ENCODE results near the gene MAPRE2.
A peak's percentile ranks its signal among the peaks of the same experiment; 100 is the strongest.

The MAPRE2 gene

DNA sequence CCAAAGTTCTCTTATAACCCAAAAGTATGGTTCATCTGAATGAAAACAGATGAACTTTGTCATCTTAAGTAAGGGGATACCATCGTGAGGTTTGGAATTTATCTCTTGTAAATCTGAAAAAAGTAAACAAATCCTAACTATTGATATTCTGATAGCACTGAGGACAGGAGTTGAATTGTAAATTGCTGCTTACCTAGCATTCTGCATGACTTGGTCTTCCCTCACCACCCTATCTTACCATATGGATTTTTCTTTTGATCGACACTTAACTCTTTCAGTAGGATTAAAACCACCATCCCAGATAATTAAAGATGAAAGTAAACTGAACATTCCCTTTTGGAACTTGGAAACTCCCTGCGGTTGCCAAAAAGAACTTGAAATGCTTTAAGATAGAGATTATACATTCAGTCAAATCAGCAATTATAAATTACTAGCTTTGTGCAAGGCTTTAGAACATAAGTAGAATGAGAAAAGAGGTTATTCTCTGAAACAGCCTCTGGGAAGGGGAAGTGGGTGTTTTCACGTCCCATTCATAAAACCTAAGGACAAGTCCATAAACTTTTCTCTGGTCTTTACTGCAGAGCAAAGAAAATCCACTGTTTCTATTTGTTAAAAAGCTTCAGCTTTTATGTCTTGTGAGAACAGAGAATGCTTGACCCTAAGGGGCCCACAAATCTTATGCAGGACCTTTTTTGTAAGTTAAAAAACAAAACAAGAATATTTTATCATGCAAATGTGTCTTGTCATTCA is 149.9 kb downstream of the MAPRE2 start:
- Histone ChIP-seq H3K27ac (ENCODE audit: low read length) (no peak overlapping the region), H3K36me3 (replicated peaks; ENCODE audit: insufficient read depth, low read length) (no peaks in the 10 kb centered on the region), H3K79me2 (ENCODE audit: low read length) (no peaks in the 10 kb centered on the region), H3K27me3 (replicated peaks; ENCODE audit: insufficient read depth, low read length) (no peaks in the 10 kb centered on the region), H3K9me2 (replicated peaks; ENCODE audit: insufficient read depth, low read length) (no peaks in the 10 kb centered on the region), H3K4me3 (ENCODE audit: low read length) (no peak overlapping the region), H3F3A (ENCODE audit: insufficient read depth, low read length) (no peaks in the 10 kb centered on the region), H3K4me2 (ENCODE audit: low read depth, low read length) (no peak overlapping the region), H4K20me1 (ENCODE audit: insufficient read depth, low read length) (no peaks in the 10 kb centered on the region), H3K9me3 (replicated peaks; ENCODE audit: insufficient read depth, low read length) (no peaks in the 10 kb centered on the region), H3K9ac (ENCODE audit: low read length) (no peak overlapping the region), H3K4me1 (ENCODE audit: low read length) (no peaks in the 10 kb centered on the region), H2AFZ (ENCODE audit: low read length) (0 out of 2 replicates have a peak overlapping the region, but pooled peaks have one; percentile 31)
- DNase-seq = no peak
- no peak for TF ChIP-seq EZH2 (optimal IDR thresholded peaks at IDR 0.05; ENCODE audit: low read depth, low read length)
- TF ChIP-seq, protein P1, sequence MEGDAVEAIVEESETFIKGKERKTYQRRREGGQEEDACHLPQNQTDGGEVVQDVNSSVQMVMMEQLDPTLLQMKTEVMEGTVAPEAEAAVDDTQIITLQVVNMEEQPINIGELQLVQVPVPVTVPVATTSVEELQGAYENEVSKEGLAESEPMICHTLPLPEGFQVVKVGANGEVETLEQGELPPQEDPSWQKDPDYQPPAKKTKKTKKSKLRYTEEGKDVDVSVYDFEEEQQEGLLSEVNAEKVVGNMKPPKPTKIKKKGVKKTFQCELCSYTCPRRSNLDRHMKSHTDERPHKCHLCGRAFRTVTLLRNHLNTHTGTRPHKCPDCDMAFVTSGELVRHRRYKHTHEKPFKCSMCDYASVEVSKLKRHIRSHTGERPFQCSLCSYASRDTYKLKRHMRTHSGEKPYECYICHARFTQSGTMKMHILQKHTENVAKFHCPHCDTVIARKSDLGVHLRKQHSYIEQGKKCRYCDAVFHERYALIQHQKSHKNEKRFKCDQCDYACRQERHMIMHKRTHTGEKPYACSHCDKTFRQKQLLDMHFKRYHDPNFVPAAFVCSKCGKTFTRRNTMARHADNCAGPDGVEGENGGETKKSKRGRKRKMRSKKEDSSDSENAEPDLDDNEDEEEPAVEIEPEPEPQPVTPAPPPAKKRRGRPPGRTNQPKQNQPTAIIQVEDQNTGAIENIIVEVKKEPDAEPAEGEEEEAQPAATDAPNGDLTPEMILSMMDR (IDR thresholded peaks at IDR 0.05; ENCODE audit: low read length) = no peak
- TF ChIP-seq EZH2phosphoT487 (IDR thresholded peaks at IDR 0.05; ENCODE audit: low read length) = no peak

DNA sequence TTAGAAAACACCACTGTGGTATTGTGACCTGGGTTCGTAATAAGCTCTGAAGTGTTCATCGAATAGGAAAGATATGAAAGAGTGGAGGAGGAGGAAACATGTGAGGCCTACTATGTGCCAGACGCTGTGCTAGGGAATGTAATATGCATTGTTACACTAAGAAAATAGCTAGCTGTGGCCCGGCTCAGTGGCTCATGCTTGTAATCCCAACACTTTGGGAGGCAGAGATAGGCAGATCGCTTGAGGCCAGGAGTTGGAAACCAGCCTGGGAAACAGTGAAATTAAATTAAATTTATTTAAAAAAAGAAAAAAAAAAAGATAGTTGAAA is 150.4 kb downstream of the MAPRE2 start:
- no peaks in the 10 kb centered on the region for H3K27me3 ChIP-seq (replicated peaks; ENCODE audit: insufficient read depth, low read length)
- no peaks in the 10 kb centered on the region for H3K9me3 ChIP-seq (replicated peaks; ENCODE audit: insufficient read depth, low read length)
- no peaks in the 10 kb centered on the region for H3K9me2 ChIP-seq (replicated peaks; ENCODE audit: insufficient read depth, low read length)
- H3K4me2 ChIP-seq (ENCODE audit: low read depth, low read length) = no peak overlapping the region
- H3K4me3 ChIP-seq (ENCODE audit: low read length) = no peak overlapping the region
- H3K4me1 ChIP-seq (ENCODE audit: low read length) = no peaks in the 10 kb centered on the region
- DNase-seq = no peak
- H4K20me1 ChIP-seq (ENCODE audit: insufficient read depth, low read length) = no peaks in the 10 kb centered on the region
- H3K9ac ChIP-seq (ENCODE audit: low read length) = no peak overlapping the region
- TF ChIP-seq EZH2phosphoT487 (IDR thresholded peaks at IDR 0.05; ENCODE audit: low read length) (no peak), EZH2 (optimal IDR thresholded peaks at IDR 0.05; ENCODE audit: low read depth, low read length) (no peak)
- TF ChIP-seq, protein P1 (IDR thresholded peaks at IDR 0.05; ENCODE audit: low read length) = no peak
- H3K36me3 ChIP-seq (replicated peaks; ENCODE audit: insufficient read depth, low read length) = no peaks in the 10 kb centered on the region
- H3F3A ChIP-seq (ENCODE audit: insufficient read depth, low read length) = no peaks in the 10 kb centered on the region
- no peak overlapping the region for H3K27ac ChIP-seq (ENCODE audit: low read length)
- H3K79me2 ChIP-seq (ENCODE audit: low read length) = no peaks in the 10 kb centered on the region
- 0 out of 2 replicates have a peak overlapping the region, but pooled peaks have one; percentile 31 for H2AFZ ChIP-seq (ENCODE audit: low read length)

DNA sequence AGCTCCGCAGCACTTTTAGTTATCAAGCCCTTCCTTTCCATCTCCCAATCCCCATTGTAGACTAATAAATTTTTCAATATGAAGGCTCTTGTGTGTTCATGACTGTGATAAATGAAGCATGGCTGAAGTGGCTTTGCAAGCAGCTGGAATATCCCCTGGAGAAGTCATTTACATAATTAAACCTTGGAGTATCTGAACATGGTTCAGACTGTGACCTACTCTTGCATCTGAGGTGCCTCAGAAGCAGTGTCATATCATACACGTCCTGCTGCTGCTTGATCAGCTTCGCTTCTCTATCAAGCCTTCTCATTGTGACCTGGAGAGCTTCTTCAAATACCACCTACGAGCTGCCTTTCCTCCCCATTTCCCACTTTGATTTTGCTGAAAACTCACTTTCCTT is 151.2 kb downstream of the MAPRE2 start:
- no peaks in the 10 kb centered on the region for H3K9me3 ChIP-seq (replicated peaks; ENCODE audit: insufficient read depth, low read length)
- no peaks in the 10 kb centered on the region for H3K9me2 ChIP-seq (replicated peaks; ENCODE audit: insufficient read depth, low read length)
- H3K4me2 ChIP-seq (ENCODE audit: low read depth, low read length) = no peak overlapping the region
- H3K4me1 ChIP-seq (ENCODE audit: low read length) = no peaks in the 10 kb centered on the region
- H3F3A ChIP-seq (ENCODE audit: insufficient read depth, low read length) = no peaks in the 10 kb centered on the region
- DNase-seq = no peak
- H3K4me3 ChIP-seq (ENCODE audit: low read length) = no peak overlapping the region
- no peak overlapping the region for H3K27ac ChIP-seq (ENCODE audit: low read length)
- TF ChIP-seq EZH2phosphoT487 (IDR thresholded peaks at IDR 0.05; ENCODE audit: low read length) = no peak
- TF ChIP-seq, protein P1 (IDR thresholded peaks at IDR 0.05; ENCODE audit: low read length) = no peak
- no peak for TF ChIP-seq EZH2 (optimal IDR thresholded peaks at IDR 0.05; ENCODE audit: low read depth, low read length)
- H3K36me3 ChIP-seq (replicated peaks; ENCODE audit: insufficient read depth, low read length) = no peaks in the 10 kb centered on the region
- H3K27me3 ChIP-seq (replicated peaks; ENCODE audit: insufficient read depth, low read length) = no peaks in the 10 kb centered on the region
- H3K79me2 ChIP-seq (ENCODE audit: low read length) = no peaks in the 10 kb centered on the region
- H3K9ac ChIP-seq (ENCODE audit: low read length) = no peak overlapping the region
- H2AFZ ChIP-seq (ENCODE audit: low read length) = 0 out of 2 replicates have a peak overlapping the region, but pooled peaks have one; percentile 27
- no peaks in the 10 kb centered on the region for H4K20me1 ChIP-seq (ENCODE audit: insufficient read depth, low read length)
